HepG2 (cell line): ENCODE data around the gene IL17RB. TPM values are rescaled to one million over a fixed set of nuclear protein-coding genes. Genes with fewer than 3 reads are reported as not detected.
A peak's percentile ranks its signal among the peaks of the same experiment; 100 is the strongest.

Experiments used
- AGO1 ChIP-seq: fragments of 200-400 bp; formaldehyde crosslinking; IDR thresholded peaks from 2 replicates; pipeline ENCODE4 v1.6.1; 2017; ENCODE audit warnings: mild to moderate bottlenecking, low read depth, low read length, moderate library complexity; ENCODE audit not compliant: poor library complexity, severe bottlenecking
- ESRRA ChIP-seq: sonication (generic); formaldehyde crosslinking; IDR thresholded peaks from 2 replicates; pipeline ENCODE4 v1.5.1; 2020; ENCODE audit warnings: mild to moderate bottlenecking, low read depth, missing genetic modification reagents
- HDAC1 ChIP-seq: sonication (generic); formaldehyde crosslinking; IDR thresholded peaks from 2 replicates; pipeline ENCODE4 v1.5.1; 2020; ENCODE audit warnings: mild to moderate bottlenecking, missing genetic modification reagents
- HINFP ChIP-seq: sonication (generic); formaldehyde crosslinking; IDR thresholded peaks from 2 replicates; pipeline ENCODE4 v1.4.0; 2020; ENCODE audit warnings: low read depth, mild to moderate bottlenecking, missing genetic modification reagents
- HNF4G ChIP-seq, 2 experiments: sonication (generic) in 1 of 2; formaldehyde crosslinking in 1 of 2; IDR thresholded peaks; 2 replicates each; pipeline versions ENCODE4 v1.4.0 to v1.6.1; 2011 to 2020; ENCODE audit warnings: borderline replicate concordance in 2 of 2, low read depth in 2 of 2, mild to moderate bottlenecking in 2 of 2, low read length in 1 of 2, missing genetic modification reagents in 1 of 2, moderate library complexity in 1 of 2
- KDM3A ChIP-seq: IDR thresholded peaks from 2 replicates; pipeline ENCODE4 v1.6.1; 2018; ENCODE audit warnings: low read depth, missing compliant biosample characterization
- MEIS2 ChIP-seq: sonication (generic); formaldehyde crosslinking; IDR thresholded peaks from 2 replicates; pipeline ENCODE4 v1.9.0; 2021; ENCODE audit warnings: mild to moderate bottlenecking, missing genetic modification reagents
- PPARG ChIP-seq: conservative IDR thresholded peaks from 2 replicates; pipeline ENCODE4 v1.6.1; 2016; ENCODE audit warnings: missing biosample characterization, missing genetic modification reagents
- RBM22 ChIP-seq: fragments of 200-400 bp; formaldehyde crosslinking; optimal IDR thresholded peaks from 2 replicates; pipeline ENCODE3; 2017; ENCODE audit warnings: mild to moderate bottlenecking, low read length, moderate library complexity
- SIN3A ChIP-seq: IDR thresholded peaks from 2 replicates; pipeline ENCODE4 v1.6.1; 2011; ENCODE audit warnings: low read depth, mild to moderate bottlenecking, control low read depth, low read length, borderline replicate concordance
- SNAI1 ChIP-seq: sonication (generic); formaldehyde crosslinking; IDR thresholded peaks from 2 replicates; pipeline ENCODE4 v1.5.0; 2020; ENCODE audit warnings: mild to moderate bottlenecking, missing genetic modification reagents, borderline replicate concordance
- STAG1 ChIP-seq: sonication (generic); formaldehyde crosslinking; IDR thresholded peaks from 2 replicates; pipeline ENCODE4 v1.4.0; 2020; ENCODE audit warnings: missing genetic modification reagents
- THAP8 ChIP-seq: sonication (generic); formaldehyde crosslinking; IDR thresholded peaks from 2 replicates; pipeline ENCODE4 v1.5.1; 2020; ENCODE audit warnings: missing genetic modification reagents, mild to moderate bottlenecking, borderline replicate concordance
- THAP9 ChIP-seq: sonication (generic); formaldehyde crosslinking; IDR thresholded peaks from 2 replicates; pipeline ENCODE4; 2020; ENCODE audit warnings: missing genetic modification reagents, mild to moderate bottlenecking, borderline replicate concordance
- ZHX1 ChIP-seq: sonication (generic); formaldehyde crosslinking; IDR thresholded peaks from 2 replicates; pipeline ENCODE4 v1.8.1; 2022; ENCODE audit warnings: low read depth, mild to moderate bottlenecking, missing genetic modification reagents
- ZNF260 ChIP-seq: sonication (generic); formaldehyde crosslinking; IDR thresholded peaks from 2 replicates; pipeline ENCODE4 v1.4.0; 2020; ENCODE audit warnings: missing genetic modification reagents, low read depth, mild to moderate bottlenecking, borderline replicate concordance
- ZNF550 ChIP-seq: sonication (generic); formaldehyde crosslinking; IDR thresholded peaks from 2 replicates; pipeline ENCODE4 v1.4.0; 2020; ENCODE audit warnings: mild to moderate bottlenecking, missing genetic modification reagents, borderline replicate concordance
- ZNF557 ChIP-seq: sonication (generic); formaldehyde crosslinking; IDR thresholded peaks from 2 replicates; pipeline ENCODE4 v1.4.0; 2020; ENCODE audit warnings: missing genetic modification reagents
- ZNF850 ChIP-seq: sonication (generic); formaldehyde crosslinking; conservative IDR thresholded peaks from 2 replicates; pipeline ENCODE4 v1.9.0; 2021; ENCODE audit warnings: mild to moderate bottlenecking, missing genetic modification reagents
- polyA plus RNA-seq, 8 experiments: library from polyadenylated mRNA; depleted of rRNA in 3 of 8; stranded (reverse) in 7 of 8; unstranded in 1 of 8; fragments of >200 nt; fragmentation: Illumina TruSeq in 4 of 8; extraction: Trizol in 4 of 8; gene quantifications; 2 replicates each; pipeline versions ENCODE4 v1.2.1 to v1.2.3, GENCODE V29; 2011 to 2016; ENCODE audit warnings: low read depth in 4 of 8, missing spikeins in 1 of 8, mixed read lengths in 1 of 8; ENCODE audit not compliant: insufficient read depth in 1 of 8
- total RNA-seq, 5 experiments: library from RNA; depleted of rRNA; stranded (reverse); fragments of >200 nt; fragmentation: Illumina TruSeq; extraction: Trizol; gene quantifications; 2 replicates each; pipeline ENCODE4 v1.2.3, GENCODE V29; 2016; ENCODE audit warnings: low read depth in 1 of 5

Gene IL17RB
- total and polyA plus RNA-seq, 2 of the 13 experiments (the other 11 are each of a cell fraction or from before 2014, with no cell fraction given) = 130 to 190 TPM

GRCh38 chr3:53846134-53846850 lies at the start of gene IL17RB, which contains the start of gene CHDH (continued):
- peak; percentile 94 for TF ChIP-seq KDM3A (CRISPR knock-in tag)
- 0 out of 2 replicates have a peak, but pooled peaks have one; percentile 34 for TF ChIP-seq ESRRA (CRISPR knock-in tag)
- peak; percentile 20; the same call in 1 of the 2 replicates for TF ChIP-seq HNF4G (IDR thresholded peaks at IDR 0.05; ENCODE audit: borderline replicate concordance, low read depth, low read length)
- TF ChIP-seq HNF4G (CRISPR knock-in tag; IDR thresholded peaks at IDR 0.05; ENCODE audit: borderline replicate concordance, low read depth) = peak; percentile 57; the same call in 1 of the 2 replicates
- TF ChIP-seq ZNF557 = no peak
- TF ChIP-seq HDAC1 (CRISPR knock-in tag) = peak; percentile 81
- TF ChIP-seq PPARG (CRISPR knock-in tag) = peak; percentile 24; the same call in 1 of the 2 replicates
- peak; percentile 77 for TF ChIP-seq HINFP
- TF ChIP-seq RBM22 = no peak
- TF ChIP-seq ZNF550 (CRISPR knock-in tag) = no peak
- TF ChIP-seq SNAI1 (CRISPR knock-in tag) = no peak; the same call in 1 of the 2 replicates
- TF ChIP-seq ZNF850 (CRISPR knock-in tag) = no peak
- no peak for TF ChIP-seq AGO1
- TF ChIP-seq ZHX1 (CRISPR knock-in tag) = no peak
- peak; percentile 59; the same call in 1 of the 2 replicates for TF ChIP-seq SIN3A
- no peak for TF ChIP-seq ZNF260 (CRISPR knock-in tag)
- no peak for TF ChIP-seq THAP9
- TF ChIP-seq STAG1 (CRISPR knock-in tag) = no peak
- no peak; the same call in 1 of the 2 replicates for TF ChIP-seq THAP8 (CRISPR knock-in tag)
- TF ChIP-seq MEIS2 (CRISPR knock-in tag) = peak; percentile 60
